Activated CD4-positive, alpha-beta T cell treated with anti-CD3 and anti-CD28 coated beads, Interleukin-2, amount 50 U/mL, for 1 hour (primary cell): Measurements from ENCODE around the gene GATD1.
A peak's percentile ranks its signal among the peaks of the same experiment; 100 is the strongest.
"Not testable (repeated sequence)": the region's sequence is repeated elsewhere in the genome, so short reads cannot be mapped to it uniquely, and the experiment has no call there.

Source experiments
- DNase-seq: peaks from one replicate; pipeline ENCODE4 v3.0.0-alpha.2; 2020

GATD1 gene

DNA sequence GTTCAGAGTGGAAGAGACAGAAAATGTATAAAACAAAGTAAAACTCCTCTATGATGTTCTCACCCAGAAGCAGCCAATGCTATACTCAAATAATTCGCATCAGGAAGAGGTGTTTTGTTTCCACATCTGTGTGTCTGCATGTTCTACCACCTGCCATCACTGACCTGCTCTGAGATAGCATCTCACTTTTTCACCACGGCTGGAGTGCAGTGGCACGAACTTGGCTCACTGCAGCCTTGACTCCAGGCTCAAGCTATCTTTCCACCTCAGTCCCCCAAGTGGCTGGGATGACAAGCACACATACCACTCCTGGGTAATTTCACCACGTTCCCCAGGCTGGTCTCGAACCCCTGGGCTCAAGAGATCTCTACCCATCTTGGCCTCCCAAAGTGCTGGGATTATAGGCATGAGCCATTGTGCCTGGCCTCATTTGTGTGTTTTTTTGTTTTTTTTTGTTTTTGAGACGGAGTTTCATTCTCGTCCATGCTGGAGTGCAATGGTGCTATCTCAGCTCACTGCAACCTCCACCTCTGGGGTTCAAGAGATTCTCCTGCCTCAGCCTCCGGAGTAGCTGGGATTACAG is 15.7 kb downstream of the GATD1 start:
- DNase-seq, result no peak

GRCh38 chr11:760236-760635 is 17.1 kb downstream of the GATD1 start:
- DNase-seq, result no peak

- no peak for DNase-seq
Measured at GRCh38 chr11:749731-750130, 27.6 kb downstream of the GATD1 start.

DNA sequence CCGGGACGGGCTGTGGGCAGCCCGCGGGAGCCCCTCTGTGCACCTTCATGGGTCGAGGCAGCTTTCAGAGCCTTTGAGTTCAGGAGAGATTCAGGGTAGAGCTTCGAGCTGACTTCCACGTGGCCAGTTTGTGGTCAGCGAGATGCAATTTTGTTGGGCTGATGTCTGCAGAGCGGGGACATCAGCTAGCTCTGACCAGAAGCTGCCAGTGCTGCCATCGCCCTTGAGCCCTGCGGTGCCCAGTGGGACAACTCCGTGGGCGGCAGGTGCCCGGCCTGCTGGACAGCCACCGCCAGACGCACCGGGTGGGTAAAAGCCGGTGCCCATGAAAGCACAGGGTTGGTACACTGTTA is 29.3 kb downstream of the GATD1 start:
- no peak for DNase-seq

- DNase-seq, result peak; percentile 72
Measured at GRCh38 chr11:747158-748006, 29.9 kb downstream of the GATD1 start, which contains the start of gene TALDO1. Gene TALDO1 (plus strand): TSS chr11:747464. CDS start chr11:747482, 18 bp downstream.

- DNase-seq, result peak; percentile 14
Measured at GRCh38 chr11:746289-747157, 30.8 kb downstream of the GATD1 start.

GRCh38 chr11:745428-745827 is 31.9 kb downstream of the GATD1 start:
- no peak for DNase-seq

GRCh38 chr11:742571-743201 is 34.6 kb downstream of the GATD1 start:
- no peak for DNase-seq

DNA sequence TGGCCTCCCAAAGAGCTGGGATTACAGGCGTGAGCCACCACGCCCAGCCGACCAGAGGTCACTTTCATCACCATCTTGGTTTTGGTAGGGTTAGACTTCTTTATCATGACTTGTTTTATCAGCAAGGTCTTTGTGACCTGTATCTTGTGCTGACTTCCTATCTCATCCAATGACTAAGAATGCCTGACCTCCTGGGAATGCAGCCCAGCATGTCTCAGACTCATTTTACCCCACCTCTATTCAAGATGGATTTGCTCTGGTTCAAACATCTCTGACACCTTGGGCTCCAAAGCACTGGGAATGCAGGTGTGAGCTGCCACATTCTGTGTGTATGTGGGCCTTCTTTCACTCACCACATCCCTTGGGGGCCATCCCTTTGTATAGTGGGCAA is 35.1 kb downstream of the GATD1 start:
- no peak for DNase-seq

GRCh38 chr11:737899-738298 is 39.4 kb downstream of the GATD1 start:
- not testable (repeated sequence) for DNase-seq

DNA sequence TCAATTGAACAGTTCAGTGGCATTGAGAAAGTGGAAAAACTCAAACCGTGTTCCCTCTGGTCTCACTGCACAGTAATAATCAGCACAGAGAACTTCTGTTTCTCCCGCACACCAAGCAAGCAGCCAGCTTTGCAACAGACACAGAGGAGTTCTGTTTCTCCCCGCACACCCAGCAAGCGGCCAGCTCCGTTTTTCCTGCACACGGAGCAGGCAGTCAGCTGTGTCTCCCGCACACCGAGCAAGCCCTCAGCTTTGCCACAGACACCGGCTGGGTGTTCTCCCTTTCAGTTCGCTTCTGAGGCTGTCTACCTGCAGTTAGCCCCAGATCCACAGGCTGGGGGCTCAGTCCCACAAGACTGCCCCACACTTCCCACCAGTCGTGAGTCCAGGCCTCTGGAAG is 39.9 kb downstream of the GATD1 start:
- DNase-seq, result no peak

- DNase-seq, result not testable (repeated sequence)
Measured at GRCh38 chr11:734541-734940, 42.7 kb downstream of the GATD1 start.

- no peak for DNase-seq
Measured at GRCh38 chr11:733072-733471, 44.2 kb downstream of the GATD1 start.

DNA sequence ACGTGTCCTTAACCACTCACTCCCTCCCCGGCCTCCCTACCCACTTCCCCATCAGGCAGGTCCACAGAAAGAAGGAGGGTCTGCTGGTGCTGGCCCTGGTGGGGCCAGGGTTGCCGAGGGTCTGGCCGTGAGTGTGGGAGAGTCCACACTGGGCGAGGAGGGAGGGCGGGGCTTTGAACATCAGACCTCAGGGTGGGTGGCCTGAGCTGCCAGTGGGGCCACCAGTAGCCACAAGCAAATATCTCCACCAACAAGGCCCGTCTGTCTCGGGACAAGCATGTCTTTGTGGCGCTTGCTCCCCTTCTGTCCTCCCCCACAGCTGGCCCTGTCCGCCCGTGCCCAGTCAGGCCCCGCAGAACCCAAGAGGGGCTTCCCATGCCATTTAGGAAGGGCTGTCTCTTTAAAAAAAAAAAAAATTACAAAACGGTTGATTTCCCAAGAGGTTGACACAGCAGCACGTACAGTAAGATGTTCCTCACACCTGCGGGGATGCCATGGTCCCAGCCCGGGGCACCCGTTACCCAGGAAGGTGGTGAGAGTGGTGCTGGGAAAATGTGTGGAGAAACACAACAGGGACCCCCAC is 47.7 kb downstream of the GATD1 start:
- no peak for DNase-seq

DNA sequence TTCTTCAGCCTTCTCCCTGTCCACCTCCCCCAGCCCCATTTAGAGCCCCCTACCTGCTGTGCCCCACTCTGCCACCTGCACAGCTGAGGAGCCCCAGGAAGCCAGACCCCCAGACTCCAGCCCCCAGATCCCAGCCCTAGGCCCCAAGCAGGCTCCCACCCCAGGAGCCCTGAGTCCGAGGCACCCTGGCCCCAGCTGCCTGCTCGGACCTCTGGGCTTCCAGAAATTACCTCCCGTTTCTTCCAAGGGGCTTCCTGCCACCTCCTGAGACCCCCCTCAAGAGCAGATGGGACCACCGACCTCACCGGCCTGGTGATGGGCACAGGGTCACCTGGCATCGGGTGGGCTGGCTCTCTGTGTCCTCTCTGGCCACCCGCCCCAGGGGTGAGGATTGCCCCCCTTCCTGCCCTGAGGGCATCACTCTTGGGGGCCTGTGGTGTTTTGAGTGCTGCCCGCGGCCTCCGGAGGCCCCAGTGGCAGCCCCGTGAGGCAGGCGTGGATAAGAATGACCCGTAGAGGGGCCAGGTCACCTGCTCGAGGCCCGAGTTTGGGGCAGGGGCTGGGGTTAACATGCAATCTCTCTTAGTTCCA is 48.3 kb downstream of the GATD1 start:
- DNase-seq, result no peak

- peak; percentile 79 for DNase-seq
Measured at GRCh38 chr11:727859-728748, 49.2 kb downstream of the GATD1 start.

GRCh38 chr11:727281-727701 is 50.0 kb downstream of the GATD1 start:
- no peak for DNase-seq

DNA sequence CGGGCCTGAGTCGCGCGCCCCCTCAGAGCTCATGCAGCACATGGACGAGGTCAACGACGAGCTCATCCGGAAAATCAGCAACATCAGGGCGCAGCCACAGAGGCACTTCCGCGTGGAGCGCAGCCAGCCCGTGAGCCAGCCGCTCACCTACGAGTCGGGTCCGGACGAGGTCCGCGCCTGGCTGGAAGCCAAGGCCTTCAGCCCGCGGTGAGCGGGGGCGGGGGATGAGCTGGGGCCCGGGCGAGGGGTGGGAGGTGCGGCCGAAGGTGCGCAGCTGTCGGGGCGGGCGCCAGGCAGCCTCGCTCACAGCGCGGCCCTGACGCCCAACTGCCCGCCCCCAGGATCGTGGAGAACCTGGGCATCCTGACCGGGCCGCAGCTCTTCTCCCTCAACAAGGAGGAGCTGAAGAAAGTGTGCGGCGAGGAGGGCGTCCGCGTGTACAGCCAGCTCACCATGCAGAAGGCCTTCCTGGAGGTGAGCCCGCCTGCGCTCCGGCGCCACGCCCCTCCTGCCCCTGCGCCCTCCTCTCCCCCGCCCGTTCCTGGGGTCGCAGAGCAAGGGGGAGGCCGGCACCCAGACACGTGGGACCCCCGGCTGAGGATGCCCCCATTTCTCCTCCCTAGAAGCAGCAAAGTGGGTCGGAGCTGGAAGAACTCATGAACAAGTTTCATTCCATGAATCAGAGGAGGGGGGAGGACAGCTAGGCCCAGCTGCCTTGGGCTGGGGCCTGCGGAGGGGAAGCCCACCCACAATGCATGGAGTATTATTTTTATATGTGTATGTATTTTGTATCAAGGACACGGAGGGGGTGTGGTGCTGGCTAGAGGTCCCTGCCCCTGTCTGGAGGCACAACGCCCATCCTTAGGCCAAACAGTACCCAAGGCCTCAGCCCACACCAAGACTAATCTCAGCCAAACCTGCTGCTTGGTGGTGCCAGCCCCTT is 50.7 kb downstream of the GATD1 start:
- DNase-seq, result peak; percentile 47

DNA sequence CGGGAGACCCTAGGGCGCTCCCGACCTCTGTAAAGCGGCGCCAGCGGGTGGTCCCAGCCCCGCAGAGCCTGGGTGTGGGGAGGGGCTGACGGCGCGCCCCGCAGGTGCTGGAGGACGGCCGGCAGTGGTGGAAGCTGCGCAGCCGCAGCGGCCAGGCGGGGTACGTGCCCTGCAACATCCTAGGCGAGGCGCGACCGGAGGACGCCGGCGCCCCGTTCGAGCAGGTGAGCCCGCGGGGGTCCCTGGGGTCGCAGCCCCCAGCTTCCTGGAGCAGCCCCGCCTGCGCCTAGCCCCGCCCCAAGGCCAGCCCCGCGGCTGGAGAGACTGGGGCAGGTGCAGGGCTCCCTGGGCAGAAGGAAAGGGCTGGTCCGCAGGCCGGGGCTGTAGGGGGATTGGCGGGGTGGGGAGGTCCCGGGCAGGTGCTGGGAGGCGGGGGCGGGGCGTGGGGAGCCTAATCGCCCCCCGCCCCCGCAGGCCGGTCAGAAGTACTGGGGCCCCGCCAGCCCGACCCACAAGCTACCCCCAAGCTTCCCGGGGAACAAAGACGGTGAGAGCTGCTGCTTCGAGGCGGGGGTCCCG is 51.6 kb downstream of the GATD1 start:
- DNase-seq, result no peak
